Mammary epithelial cell (primary cell): ENCODE measurements around the gene ELMO1.

Experiments
- CTCF ChIP-seq, 2 donors: IDR thresholded peaks in 1 of 2; conservative IDR thresholded peaks in 1 of 2; 2 replicates each; pipeline ENCODE4 v1.5.1; 2011 to 2012; ENCODE audit warnings: inconsistent platforms in 2 of 2, low read length in 2 of 2, mild to moderate bottlenecking in 2 of 2, control low read depth in 1 of 2, low read depth in 1 of 2; ENCODE audit not compliant: insufficient read depth in 1 of 2; ENCODE audit errors: extremely low read depth in 1 of 2
- EZH2 ChIP-seq: IDR thresholded peaks from 2 replicates; pipeline ENCODE4 v1.6.1; 2012; ENCODE audit warnings: low read length, inconsistent platforms, borderline replicate concordance

DNA sequence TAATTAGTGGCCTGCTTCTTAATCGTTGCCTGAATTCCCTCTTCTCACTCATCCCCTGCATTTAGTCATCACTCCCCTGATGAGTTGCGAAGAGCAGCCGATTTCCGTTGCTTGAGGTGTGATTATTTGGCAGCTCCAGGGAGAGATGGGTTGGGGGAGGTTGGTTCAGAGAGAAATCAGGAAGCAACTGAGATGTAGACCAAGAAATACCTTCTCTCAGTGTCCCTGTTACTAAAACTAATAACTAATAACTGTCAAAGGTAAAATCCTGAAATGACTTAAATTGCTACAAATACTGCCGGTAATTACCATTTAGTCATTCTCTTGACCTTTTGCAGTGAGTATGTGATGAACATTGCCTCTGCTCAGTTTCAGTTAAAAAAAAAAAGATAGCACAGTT lies 76.9 kb downstream of the ELMO1 start:
- TF ChIP-seq CTCF (conservative IDR thresholded peaks at IDR 0.05 in 1 of 2, IDR thresholded peaks at IDR 0.05 in 1 of 2; ENCODE audit: extremely low read depth in 1 of 2, insufficient read depth in 1 of 2, low read depth in 1 of 2, low read length in 2 of 2) = no peak
- no peak for TF ChIP-seq EZH2
